Endothelial cell of umbilical vein (primary cell): ENCODE data around the gene MEAK7. TPM values are rescaled to one million over a fixed set of nuclear protein-coding genes. Genes with fewer than 3 reads are reported as not detected.

Source experiments
- BruUV-seq: library from RNA; stranded (reverse); fragments of 400-500 nt; replicated peaks from 2 replicates; lab custom pipeline; 2021; lab: Mats Ljungman, UMichigan
- CTCF ChIA-PET: fragments of 300-600, 350-600 bp; sonication (Branson Sonifier 250); formaldehyde crosslinking; loops from one replicate; lab custom pipeline; 2021; ENCODE audit warnings: antibody characterized with exemption, inconsistent platforms; lab: Charles Lee
- POLR2A ChIA-PET: fragments of 300-600, 350-600 bp; sonication (Branson Sonifier 250); formaldehyde crosslinking; loops from one replicate; lab custom pipeline; 2021; ENCODE audit warnings: antibody characterized with exemption, inconsistent platforms; lab: Charles Lee
- DNase-seq: peaks from one replicate; pipeline ENCODE4 v3.0.0-alpha.2; 2011; ENCODE audit warnings: low read depth, low spot score
- FAIRE-seq: peaks from 2 replicates; lab custom pipeline; 2011; peaks lifted over from hg19 to GRCh38; lab: Jason Lieb, UNC
- H2AFZ ChIP-seq: 2 replicates; pipeline ENCODE4 v1.6.0; 2012; ENCODE audit warnings: low read depth, low read length, control low read depth, inconsistent platforms
- H3K27ac ChIP-seq: 2 replicates; pipeline ENCODE4 v1.5.1; 2011; ENCODE audit warnings: low read depth, mild to moderate bottlenecking, control low read depth, low read length, moderate library complexity; ENCODE audit not compliant: insufficient read depth
- H3K27me3 ChIP-seq, 2 experiments: 2 replicates each; pipeline versions ENCODE4 v1.6.0 to v1.6.1; 2011; ENCODE audit warnings: low read length in 2 of 2, mixed read lengths in 1 of 2; ENCODE audit not compliant: control insufficient read depth in 2 of 2, insufficient read depth in 2 of 2
- H3K36me3 ChIP-seq, 2 experiments: 2 replicates in 1 of 2; 3 replicates in 1 of 2; pipeline ENCODE4 v1.5.1; 2011; ENCODE audit warnings: low read length in 2 of 2, mild to moderate bottlenecking in 1 of 2, moderate library complexity in 1 of 2; ENCODE audit not compliant: control insufficient read depth in 2 of 2, insufficient read depth in 2 of 2; ENCODE audit errors: extremely low read depth in 1 of 2
- H3K4me1 ChIP-seq: 3 replicates; pipeline ENCODE4 v1.5.1; 2011; ENCODE audit warnings: mild to moderate bottlenecking, low read length; ENCODE audit not compliant: control insufficient read depth, insufficient read depth; ENCODE audit errors: extremely low read depth
- H3K4me2 ChIP-seq: 2 replicates; pipeline ENCODE4 v1.6.1; 2011; ENCODE audit warnings: low read length, control low read depth, mixed read lengths; ENCODE audit not compliant: insufficient read depth
- H3K4me3 ChIP-seq, 3 experiments: fragments of 200-600 bp in 1 of 3; sonication (generic), shearing (Covaris generic) in 1 of 3; replicated peaks in 1 of 3; 2 replicates each; pipeline ENCODE4 v1.5.1; 2011 to 2016; ENCODE audit warnings: control low read depth in 3 of 3, low read length in 3 of 3, mild to moderate bottlenecking in 2 of 3, inconsistent platforms in 1 of 3, low read depth in 1 of 3, moderate library complexity in 1 of 3; ENCODE audit not compliant: insufficient read depth in 1 of 3
- H3K79me2 ChIP-seq: 2 replicates; pipeline ENCODE4 v1.6.0; 2012; ENCODE audit warnings: low read length, inconsistent platforms; ENCODE audit not compliant: control insufficient read depth, insufficient read depth
- H3K9ac ChIP-seq: replicated peaks from 2 replicates; pipeline ENCODE3; 2011; ENCODE audit warnings: low read length, control low read depth; ENCODE audit not compliant: insufficient read depth; ENCODE audit errors: extremely low read depth
- H3K9me1 ChIP-seq: replicated peaks from 3 replicates; pipeline ENCODE4 v1.6.0; 2011; ENCODE audit warnings: mild to moderate bottlenecking, low read length; ENCODE audit not compliant: control insufficient read depth, insufficient read depth; ENCODE audit errors: extremely low read depth
- H3K9me3 ChIP-seq: replicated peaks from 2 replicates; pipeline ENCODE4 v1.5.1; 2012; ENCODE audit warnings: low read length, inconsistent platforms; ENCODE audit not compliant: control insufficient read depth, insufficient read depth
- H4K20me1 ChIP-seq: replicated peaks from 2 replicates; pipeline ENCODE3; 2011; ENCODE audit warnings: mild to moderate bottlenecking, low read length; ENCODE audit not compliant: control insufficient read depth, insufficient read depth; ENCODE audit errors: extremely low read depth
- CTCF ChIP-seq, 2 donors: IDR thresholded peaks; 1 replicate in 1 of 2; 2 replicates in 1 of 2; pipeline ENCODE4 v1.5.1; 2011; ENCODE audit warnings: low read length in 2 of 2, mild to moderate bottlenecking in 2 of 2, moderate library complexity in 2 of 2, control low read depth in 1 of 2, inconsistent platforms in 1 of 2, low read depth in 1 of 2; ENCODE audit not compliant: insufficient read depth in 1 of 2; ENCODE audit errors: extremely low read depth in 1 of 2
- EZH2 ChIP-seq: IDR thresholded peaks from 2 replicates; pipeline ENCODE4 v1.6.1; 2012; ENCODE audit warnings: borderline replicate concordance, low read depth, mild to moderate bottlenecking, moderate library complexity, low read length, inconsistent platforms; ENCODE audit not compliant: severe bottlenecking
- FOS ChIP-seq: IDR thresholded peaks from 2 replicates; pipeline ENCODE4 v1.6.1; 2011; ENCODE audit warnings: mild to moderate bottlenecking, low read length, moderate library complexity, borderline replicate concordance; ENCODE audit not compliant: insufficient read depth
- GATA2 ChIP-seq: IDR thresholded peaks from 2 replicates; pipeline ENCODE4 v1.7.0; 2011; ENCODE audit warnings: low read depth, mild to moderate bottlenecking, moderate library complexity, mixed read lengths, low read length; ENCODE audit not compliant: insufficient read length, insufficient read depth
- MAX ChIP-seq: IDR thresholded peaks from 2 replicates; pipeline ENCODE4 v1.6.1; 2011; ENCODE audit not compliant: insufficient read depth, insufficient read length
- MYC ChIP-seq: IDR thresholded peaks from one replicate; pipeline ENCODE4 v1.6.1; 2011; ENCODE audit warnings: mild to moderate bottlenecking, low read depth, low read length
- POLR2AphosphoS5 ChIP-seq: IDR thresholded peaks from 2 replicates; pipeline ENCODE4 v1.6.1; 2012; ENCODE audit warnings: low read depth, mild to moderate bottlenecking, control low read depth, low read length, moderate library complexity; ENCODE audit not compliant: insufficient read depth
- dilution Hi-C: fragments of 300-500 bp; cut with MboI; formaldehyde crosslinking; loops from one replicate; pipeline ENCODE4 v1.15.0; 2019; ENCODE audit warnings: low sequenced_read_pairs; ENCODE audit not compliant: extremely low pct_ligation_motif_present
- intact Hi-C: fragments of 100-400 bp; cut with micrococcal nuclease; formaldehyde crosslinking; loops from one replicate; pipeline ENCODE4 v1.10.0; 2022
- polyA plus RNA-seq, 4 experiments: library from polyadenylated mRNA; depleted of rRNA in 3 of 4; stranded (reverse) in 3 of 4; unstranded in 1 of 4; fragments of >200 nt; gene quantifications; 2 replicates each; pipeline versions ENCODE4 v1.2.1 to v1.2.3, GENCODE V29; 2011 to 2012; ENCODE audit warnings: missing spikeins in 1 of 4
- total RNA-seq: library from RNA; stranded (reverse); gene quantifications from 2 replicates; pipeline ENCODE4 v1.2.3, GENCODE V29; 2021

Gene MEAK7
- total and polyA plus RNA-seq, 2 donors (not counting 3 experiments of a cell fraction or from before 2014, with no cell fraction given): 16.2 to 22.7 TPM

DNA sequence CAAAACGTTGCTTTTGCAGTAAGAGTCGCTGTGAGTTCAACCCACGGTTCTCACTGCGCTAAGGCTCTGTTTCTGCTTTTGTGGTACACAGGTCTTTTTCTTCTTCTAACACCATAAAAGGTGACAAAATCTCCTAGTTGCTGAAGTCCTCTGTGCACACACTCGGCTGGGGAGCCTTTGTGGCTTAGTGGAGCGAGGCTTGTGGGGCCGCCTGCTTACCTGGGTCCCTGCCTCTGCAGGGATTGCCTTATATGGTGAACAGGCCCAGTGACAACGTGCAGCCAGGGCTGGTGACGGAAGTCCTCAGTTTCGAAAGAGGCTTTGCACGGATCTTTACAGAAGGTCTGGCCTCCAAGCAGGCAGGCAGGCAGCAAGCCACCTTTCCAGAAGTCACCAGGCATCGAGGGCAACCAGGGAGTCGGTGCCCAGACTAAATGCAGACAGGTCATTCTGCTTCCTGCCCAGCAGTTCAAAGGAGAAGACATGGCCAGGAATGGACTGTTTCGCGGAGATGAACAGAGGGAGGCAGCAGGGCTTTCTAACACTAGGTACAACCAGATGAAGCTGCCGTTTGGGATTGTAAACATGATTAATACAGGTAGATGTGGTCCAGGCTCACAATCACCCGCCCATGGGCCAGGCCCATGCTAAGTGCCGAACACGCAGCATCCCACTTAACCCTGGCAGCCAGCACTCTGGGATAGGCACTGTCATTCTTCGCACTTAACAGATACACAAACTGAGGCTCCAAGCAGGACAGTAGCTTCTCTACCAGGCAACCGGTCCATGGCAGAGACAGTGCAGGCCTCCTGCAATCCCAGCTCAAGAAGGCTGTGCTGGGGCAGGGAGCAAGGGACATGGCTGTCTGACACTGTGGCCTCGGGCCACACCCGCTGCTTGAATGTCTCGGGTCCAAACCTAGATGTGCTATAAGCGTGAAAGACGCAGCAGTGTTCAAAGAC is 10.7 kb upstream of the MEAK7 start:
- Histone ChIP-seq H3K4me2 (no peak overlapping the region), H3K36me3 (no peaks in the 10 kb centered on the region), H3K4me3 (no peak overlapping the region), H4K20me1 (no peaks in the 10 kb centered on the region), H3K9me3 (no peaks in the 10 kb centered on the region), H3K9me1 (no peaks in the 10 kb centered on the region), H3K79me2 (no peaks in the 10 kb centered on the region), H3K27ac (no peak overlapping the region), H3K27me3 (no peaks in the 10 kb centered on the region), H3K9ac (no peak overlapping the region), H2AFZ (no peak overlapping the region), H3K4me1 (peaks cover 3% of the 10 kb centered on the region)
- TF ChIP-seq FOS (no peak), POLR2AphosphoS5 (no peak), MAX (no peak), GATA2 (no peak), CTCF (IDR thresholded peaks at IDR 0.05; ENCODE audit: extremely low read depth in 1 of 2, insufficient read depth in 1 of 2, low read depth in 1 of 2, low read length in 2 of 2) (no peak), EZH2 (no peak), MYC (no peak)
- intact Hi-C loops: loop anchor here (10.0 kb wide), 1 partner anchor 440 kb away; no protein-coding TSS in a partner anchor
- CTCF ChIA-PET: interaction anchor here (0.8 to 9.0 kb wide), 3 partner anchors 98 to 223 kb away, joined by 3 to 154 read pairs (median 3); no protein-coding TSS in a partner anchor
- dilution Hi-C loops: loop anchor here (25.0 kb wide), 1 partner anchor 97 kb away; the partner anchor contains the start of gene COTL1
- no peak for DNase-seq
- no TSS peak for BruUV-seq
- no peak for FAIRE-seq
- POLR2A ChIA-PET: no interaction called here
